SK-N-SH (cell line): Measurements from ENCODE around the gene RGS6. TPM values are rescaled to one million over a fixed set of nuclear protein-coding genes. Genes with fewer than 3 reads are reported as not detected.

Experiments
- CTCF ChIA-PET: fragments of 300-600, 350-600 bp; formaldehyde crosslinking; extraction: SDS; loops from one replicate; lab custom pipeline; 2021; lab: Yijun Ruan, JAX
- POLR2A ChIA-PET: fragments of 350-600 bp; sonication (Branson Sonifier 250); formaldehyde crosslinking; extraction: SDS; loops from one replicate; lab custom pipeline; 2020; ENCODE audit warnings: antibody characterized with exemption, inconsistent platforms; lab: Yijun Ruan, JAX
- DNase-seq: peaks from one replicate; pipeline ENCODE4 v3.0.0; 2012
- H2AFZ ChIP-seq: fragments of 200-600 bp; sonication (generic); 2 replicates; pipeline ENCODE4 v1.8.1; 2016; ENCODE audit warnings: antibody characterized with exemption, mild to moderate bottlenecking, low read depth
- H3F3A ChIP-seq: fragments of 200-600 bp; sonication (generic); replicated peaks from 2 replicates; pipeline ENCODE3; 2016; ENCODE audit warnings: antibody characterized with exemption, mild to moderate bottlenecking; ENCODE audit not compliant: insufficient read depth
- H3K27ac ChIP-seq, 2 experiments: fragments of 200-500 bp in 1 of 2; fragments of 200-600 bp in 1 of 2; sonication (Bioruptor generic) in 1 of 2; sonication (generic), shearing (Covaris generic) in 1 of 2; 2 replicates each; pipeline versions ENCODE4 v1.5.1 to v1.6.1; 2014 to 2016; ENCODE audit warnings: low read depth in 2 of 2, inconsistent platforms in 1 of 2, low read length in 1 of 2, mild to moderate bottlenecking in 1 of 2, mixed read lengths in 1 of 2
- H3K27me3 ChIP-seq: fragments of 200-600 bp; sonication (generic), shearing (Covaris generic); 2 replicates; pipeline ENCODE4 v1.6.1; 2016; ENCODE audit warnings: mixed run types; ENCODE audit not compliant: insufficient read depth
- H3K36me3 ChIP-seq, 2 experiments: fragments of 200-500 bp in 1 of 2; fragments of 200-600 bp in 1 of 2; sonication (Bioruptor generic) in 1 of 2; sonication (generic) in 1 of 2; replicated peaks in 1 of 2; 2 replicates each; pipeline versions ENCODE3 to v1.5.1; 2014 to 2016; ENCODE audit warnings: low read length in 1 of 2, mild to moderate bottlenecking in 1 of 2; ENCODE audit not compliant: insufficient read depth in 2 of 2, control insufficient read depth in 1 of 2
- H3K4me1 ChIP-seq, 2 experiments: fragments of 200-500 bp in 1 of 2; fragments of 200-600 bp in 1 of 2; sonication (Bioruptor generic) in 1 of 2; sonication (generic), shearing (Covaris generic) in 1 of 2; 2 replicates each; pipeline versions ENCODE4 v1.5.1 to v1.6.1; 2014 to 2016; ENCODE audit warnings: low read depth in 1 of 2, low read length in 1 of 2, mixed run types in 1 of 2; ENCODE audit not compliant: insufficient read depth in 2 of 2, control insufficient read depth in 1 of 2
- H3K4me2 ChIP-seq: fragments of 200-600 bp; sonication (generic), shearing (Covaris generic); 2 replicates; pipeline ENCODE4 v1.6.1; 2017; ENCODE audit warnings: mixed run types
- H3K4me3 ChIP-seq, 2 experiments: fragments of 200-500 bp in 1 of 2; fragments of 200-600 bp in 1 of 2; sonication (Bioruptor generic) in 1 of 2; sonication (generic), shearing (Covaris generic) in 1 of 2; 2 replicates each; pipeline versions ENCODE4 v1.5.1 to v1.8.1; 2014 to 2016; ENCODE audit warnings: low read depth in 2 of 2, inconsistent platforms in 1 of 2, low read length in 1 of 2, mild to moderate bottlenecking in 1 of 2, mixed read lengths in 1 of 2, moderate library complexity in 1 of 2
- H3K79me2 ChIP-seq: fragments of 200-600 bp; sonication (generic); 2 replicates; pipeline ENCODE4 v1.8.1; 2017; ENCODE audit warnings: mild to moderate bottlenecking; ENCODE audit not compliant: insufficient read depth
- H3K9ac ChIP-seq: fragments of 200-600 bp; sonication (generic); 2 replicates; pipeline ENCODE4 v1.6.1; 2017; ENCODE audit warnings: mixed run types
- H3K9me2 ChIP-seq: fragments of 200-600 bp; sonication (generic); 2 replicates; pipeline ENCODE4 v1.6.1; 2017; ENCODE audit warnings: mixed run types
- H3K9me3 ChIP-seq: fragments of 200-600 bp; sonication (generic); 2 replicates; pipeline ENCODE4 v1.6.1; 2017; ENCODE audit warnings: mixed run types, mild to moderate bottlenecking, moderate library complexity
- H4K20me1 ChIP-seq: fragments of 200-600 bp; sonication (generic); 2 replicates; pipeline ENCODE4 v1.6.1; 2017; ENCODE audit warnings: mild to moderate bottlenecking, mixed run types; ENCODE audit not compliant: insufficient read depth
- ELF1 ChIP-seq: IDR thresholded peaks from 2 replicates; pipeline ENCODE4 v1.4.0; 2012
- EP300 ChIP-seq, 2 experiments: IDR thresholded peaks; 2 replicates each; pipeline versions ENCODE4 v1.4.0 to v1.6.1; 2012; ENCODE audit warnings: borderline replicate concordance in 1 of 2, low read depth in 1 of 2, low read length in 1 of 2
- EZH2phosphoT487 ChIP-seq: fragments of 200-600 bp; sonication (generic); IDR thresholded peaks from 2 replicates; pipeline ENCODE4 v1.6.1; 2017; ENCODE audit warnings: low read depth, mixed run types, mild to moderate bottlenecking, antibody characterized with exemption, moderate library complexity, borderline replicate concordance
- FOXJ3 ChIP-seq: sonication (generic); formaldehyde crosslinking; IDR thresholded peaks from 2 replicates; pipeline ENCODE4 v1.5.1; 2020; ENCODE audit warnings: mild to moderate bottlenecking, missing genetic modification reagents
- FOXM1 ChIP-seq: IDR thresholded peaks from 2 replicates; pipeline ENCODE4 v1.4.0; 2012; ENCODE audit warnings: low read depth, mild to moderate bottlenecking
- GATA2 ChIP-seq: sonication (generic); formaldehyde crosslinking; IDR thresholded peaks from 2 replicates; pipeline ENCODE4 v1.5.0; 2020; ENCODE audit warnings: mild to moderate bottlenecking, missing genetic modification reagents
- MXI1 ChIP-seq: IDR thresholded peaks from 2 replicates; pipeline ENCODE4 v1.6.1; 2012; ENCODE audit warnings: mild to moderate bottlenecking, low read depth, low read length, improper control_type of control experiment
- NFIC ChIP-seq: IDR thresholded peaks from 2 replicates; pipeline ENCODE4 v1.4.0; 2012; ENCODE audit warnings: borderline replicate concordance
- POLR2AphosphoS5 ChIP-seq: IDR thresholded peaks from 2 replicates; pipeline ENCODE4 v1.6.1; 2012; ENCODE audit warnings: low read depth, low read length
- RXRA ChIP-seq: IDR thresholded peaks from 2 replicates; pipeline ENCODE4 v1.4.0; 2012; ENCODE audit warnings: low read depth, mild to moderate bottlenecking, borderline replicate concordance
- SMC3 ChIP-seq: IDR thresholded peaks from 2 replicates; pipeline ENCODE4 v1.6.1; 2012; ENCODE audit warnings: low read depth, low read length, improper control_type of control experiment
- TAF1 ChIP-seq: IDR thresholded peaks from 2 replicates; pipeline ENCODE4 v1.6.1; 2012; ENCODE audit warnings: low read depth, mild to moderate bottlenecking, low read length, moderate library complexity, borderline replicate concordance
- TCF12 ChIP-seq: IDR thresholded peaks from 2 replicates; pipeline ENCODE4 v1.4.0; 2012
- TEAD4 ChIP-seq: IDR thresholded peaks from 2 replicates; pipeline ENCODE4 v1.4.0; 2012; ENCODE audit warnings: mild to moderate bottlenecking, borderline replicate concordance; ENCODE audit not compliant: insufficient read depth
- WGBS: methylation state at CpG from one replicate; pipeline ENCODE4 v1.1.6; 2017; ENCODE audit warnings: low lambda C conversion rate; 5-methylcytosine and 5-hydroxymethylcytosine counted together
- polyA plus RNA-seq, 3 experiments: library from polyadenylated mRNA; depleted of rRNA; stranded (reverse); fragments of >200 nt; gene quantifications; 2 replicates each; pipeline ENCODE4 v1.2.3, GENCODE V29; 2012
- TF ChIP-seq, protein P1 (sequence below): fragments of 200-600 bp; sonication (generic); IDR thresholded peaks from 2 replicates; pipeline ENCODE4 v1.6.1; 2017; ENCODE audit warnings: antibody characterized with exemption, mild to moderate bottlenecking, moderate library complexity
- TF ChIP-seq, protein P2 (sequence below): IDR thresholded peaks from 2 replicates; pipeline ENCODE4 v1.6.1; 2012; ENCODE audit warnings: mild to moderate bottlenecking, low read depth, low read length, moderate library complexity
- TF ChIP-seq, protein P3 (sequence below): IDR thresholded peaks from 2 replicates; pipeline ENCODE4 v1.4.0; 2012; ENCODE audit warnings: low read depth
- TF ChIP-seq, protein P4 (sequence below): fragments of 150-350 bp; IDR thresholded peaks from 2 replicates; pipeline ENCODE4 v1.6.1; 2017; ENCODE audit warnings: antibody characterized with exemption, low read length, low read depth, borderline replicate concordance

Gene RGS6
- polyA plus RNA-seq, 1 of the 3 experiments (the other 2 are of a cell fraction): not detected

DNA sequence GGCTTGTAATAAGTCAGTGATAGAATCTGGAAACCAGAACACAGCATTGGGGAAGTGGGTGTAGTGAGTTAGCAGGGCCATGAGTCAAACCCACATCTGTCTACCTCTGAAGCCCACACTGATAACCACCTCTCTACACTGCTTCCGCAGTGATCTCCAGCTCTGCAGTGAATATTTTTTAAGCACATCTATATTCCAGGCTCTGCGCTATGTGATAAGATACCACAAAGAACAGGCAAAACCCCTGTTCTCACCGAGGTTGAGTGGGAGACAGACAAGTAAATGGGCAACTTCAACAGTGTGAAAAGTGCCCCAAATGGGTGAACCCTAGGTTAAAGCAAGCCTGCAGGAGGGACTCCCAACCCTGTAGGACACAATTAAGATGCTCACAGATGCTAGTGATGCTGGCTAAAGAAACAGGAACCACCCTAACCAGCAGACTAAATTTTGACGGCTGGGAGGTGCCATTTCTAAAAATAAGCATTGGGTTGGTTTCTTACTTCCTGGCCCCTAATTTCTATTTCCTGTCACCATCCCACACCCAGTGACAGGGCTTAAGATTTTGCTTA lies 586.7 kb downstream of the RGS6 start:
- Histone ChIP-seq H3K4me2 (no peak overlapping the region), H3K4me1 (peaks cover 0 to 7% of the 10 kb centered on the region in 2 experiments; a peak in 1 of 4 replicates), H3K4me3 (no peak overlapping the region), H3K79me2 (no peaks in the 10 kb centered on the region), H3F3A (no peaks in the 10 kb centered on the region), H3K27me3 (no peaks in the 10 kb centered on the region), H2AFZ (no peak overlapping the region)
- POLR2A ChIA-PET: no interaction called here
- TF ChIP-seq, protein P1, sequence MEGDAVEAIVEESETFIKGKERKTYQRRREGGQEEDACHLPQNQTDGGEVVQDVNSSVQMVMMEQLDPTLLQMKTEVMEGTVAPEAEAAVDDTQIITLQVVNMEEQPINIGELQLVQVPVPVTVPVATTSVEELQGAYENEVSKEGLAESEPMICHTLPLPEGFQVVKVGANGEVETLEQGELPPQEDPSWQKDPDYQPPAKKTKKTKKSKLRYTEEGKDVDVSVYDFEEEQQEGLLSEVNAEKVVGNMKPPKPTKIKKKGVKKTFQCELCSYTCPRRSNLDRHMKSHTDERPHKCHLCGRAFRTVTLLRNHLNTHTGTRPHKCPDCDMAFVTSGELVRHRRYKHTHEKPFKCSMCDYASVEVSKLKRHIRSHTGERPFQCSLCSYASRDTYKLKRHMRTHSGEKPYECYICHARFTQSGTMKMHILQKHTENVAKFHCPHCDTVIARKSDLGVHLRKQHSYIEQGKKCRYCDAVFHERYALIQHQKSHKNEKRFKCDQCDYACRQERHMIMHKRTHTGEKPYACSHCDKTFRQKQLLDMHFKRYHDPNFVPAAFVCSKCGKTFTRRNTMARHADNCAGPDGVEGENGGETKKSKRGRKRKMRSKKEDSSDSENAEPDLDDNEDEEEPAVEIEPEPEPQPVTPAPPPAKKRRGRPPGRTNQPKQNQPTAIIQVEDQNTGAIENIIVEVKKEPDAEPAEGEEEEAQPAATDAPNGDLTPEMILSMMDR: no peak
- TF ChIP-seq EZH2phosphoT487 (no peak), ELF1 (no peak), TAF1 (no peak), NFIC (no peak), SMC3 (no peak), FOXJ3 (CRISPR knock-in tag) (no peak), TCF12 (no peak), GATA2 (CRISPR knock-in tag) (no peak), FOXM1 (no peak), MXI1 (no peak), RXRA (no peak), POLR2AphosphoS5 (no peak), EP300 (IDR thresholded peaks at IDR 0.05; ENCODE audit: borderline replicate concordance in 1 of 2, low read depth in 1 of 2, low read length in 1 of 2) (no peak), TEAD4 (no peak)
- TF ChIP-seq, protein P2, sequence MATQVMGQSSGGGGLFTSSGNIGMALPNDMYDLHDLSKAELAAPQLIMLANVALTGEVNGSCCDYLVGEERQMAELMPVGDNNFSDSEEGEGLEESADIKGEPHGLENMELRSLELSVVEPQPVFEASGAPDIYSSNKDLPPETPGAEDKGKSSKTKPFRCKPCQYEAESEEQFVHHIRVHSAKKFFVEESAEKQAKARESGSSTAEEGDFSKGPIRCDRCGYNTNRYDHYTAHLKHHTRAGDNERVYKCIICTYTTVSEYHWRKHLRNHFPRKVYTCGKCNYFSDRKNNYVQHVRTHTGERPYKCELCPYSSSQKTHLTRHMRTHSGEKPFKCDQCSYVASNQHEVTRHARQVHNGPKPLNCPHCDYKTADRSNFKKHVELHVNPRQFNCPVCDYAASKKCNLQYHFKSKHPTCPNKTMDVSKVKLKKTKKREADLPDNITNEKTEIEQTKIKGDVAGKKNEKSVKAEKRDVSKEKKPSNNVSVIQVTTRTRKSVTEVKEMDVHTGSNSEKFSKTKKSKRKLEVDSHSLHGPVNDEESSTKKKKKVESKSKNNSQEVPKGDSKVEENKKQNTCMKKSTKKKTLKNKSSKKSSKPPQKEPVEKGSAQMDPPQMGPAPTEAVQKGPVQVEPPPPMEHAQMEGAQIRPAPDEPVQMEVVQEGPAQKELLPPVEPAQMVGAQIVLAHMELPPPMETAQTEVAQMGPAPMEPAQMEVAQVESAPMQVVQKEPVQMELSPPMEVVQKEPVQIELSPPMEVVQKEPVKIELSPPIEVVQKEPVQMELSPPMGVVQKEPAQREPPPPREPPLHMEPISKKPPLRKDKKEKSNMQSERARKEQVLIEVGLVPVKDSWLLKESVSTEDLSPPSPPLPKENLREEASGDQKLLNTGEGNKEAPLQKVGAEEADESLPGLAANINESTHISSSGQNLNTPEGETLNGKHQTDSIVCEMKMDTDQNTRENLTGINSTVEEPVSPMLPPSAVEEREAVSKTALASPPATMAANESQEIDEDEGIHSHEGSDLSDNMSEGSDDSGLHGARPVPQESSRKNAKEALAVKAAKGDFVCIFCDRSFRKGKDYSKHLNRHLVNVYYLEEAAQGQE: no peak
- TF ChIP-seq, protein P3, sequence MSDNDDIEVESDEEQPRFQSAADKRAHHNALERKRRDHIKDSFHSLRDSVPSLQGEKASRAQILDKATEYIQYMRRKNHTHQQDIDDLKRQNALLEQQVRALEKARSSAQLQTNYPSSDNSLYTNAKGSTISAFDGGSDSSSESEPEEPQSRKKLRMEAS: no peak
- TF ChIP-seq, protein P4, sequence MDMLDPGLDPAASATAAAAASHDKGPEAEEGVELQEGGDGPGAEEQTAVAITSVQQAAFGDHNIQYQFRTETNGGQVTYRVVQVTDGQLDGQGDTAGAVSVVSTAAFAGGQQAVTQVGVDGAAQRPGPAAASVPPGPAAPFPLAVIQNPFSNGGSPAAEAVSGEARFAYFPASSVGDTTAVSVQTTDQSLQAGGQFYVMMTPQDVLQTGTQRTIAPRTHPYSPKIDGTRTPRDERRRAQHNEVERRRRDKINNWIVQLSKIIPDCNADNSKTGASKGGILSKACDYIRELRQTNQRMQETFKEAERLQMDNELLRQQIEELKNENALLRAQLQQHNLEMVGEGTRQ: no peak
- TF ChIP-seq, all 33 proteins: peak for 0
- CTCF ChIA-PET: interaction anchor here (1.0 to 8.9 kb wide), 6 partner anchors 25 to 430 kb away, joined by 3 to 269 read pairs (median 3); no protein-coding TSS in a partner anchor
- H3K9me3 ChIP-seq: peaks cover 5% of the 10 kb centered on the region; the same call in 1 of the 2 replicates
- no peak overlapping the region for H3K27ac ChIP-seq
- no peak for DNase-seq
- WGBS: 76% methylated on average over 4 of the region's 4 CpGs
- H4K20me1 ChIP-seq: no peaks in the 10 kb centered on the region
- H3K36me3 ChIP-seq: no peaks in the 10 kb centered on the region
- no peaks in the 10 kb centered on the region for H3K9me2 ChIP-seq
- no peak overlapping the region for H3K9ac ChIP-seq
